Liver (tissue), 3 donors: ENCODE data around the gene DLST.

Experiments
- EGR1 ChIP-seq, 2 donors: IDR thresholded peaks; 2 replicates each; pipeline ENCODE4 v1.6.1; 2016 to 2018; ENCODE audit warnings: antibody characterized with exemption in 2 of 2, low read depth in 2 of 2
- GABPA ChIP-seq, 2 donors: IDR thresholded peaks in 1 of 2; conservative IDR thresholded peaks in 1 of 2; 2 replicates each; pipeline ENCODE4 v1.6.1; 2016; ENCODE audit warnings: antibody characterized with exemption in 2 of 2, mild to moderate bottlenecking in 1 of 2, moderate library complexity in 1 of 2
- HNF4A ChIP-seq, 2 donors: conservative IDR thresholded peaks; 2 replicates each; pipeline ENCODE4 v1.6.1; 2016; ENCODE audit warnings: antibody characterized with exemption in 2 of 2, mild to moderate bottlenecking in 2 of 2
- HNF4G ChIP-seq: IDR thresholded peaks from 2 replicates; pipeline ENCODE4 v1.6.1; 2016; ENCODE audit warnings: antibody characterized with exemption
- NR2F2 ChIP-seq: IDR thresholded peaks from 2 replicates; pipeline ENCODE4 v1.6.1; 2016; ENCODE audit warnings: antibody characterized with exemption
- RAD21 ChIP-seq, 2 donors: IDR thresholded peaks; 2 replicates each; pipeline ENCODE4 v1.6.1; 2016; ENCODE audit warnings: antibody characterized with exemption in 2 of 2, mild to moderate bottlenecking in 2 of 2
- SP1 ChIP-seq: IDR thresholded peaks from 2 replicates; pipeline ENCODE4 v1.6.1; 2018; ENCODE audit warnings: antibody characterized with exemption, mild to moderate bottlenecking
- TAF1 ChIP-seq: conservative IDR thresholded peaks from 2 replicates; pipeline ENCODE4 v1.6.1; 2016; ENCODE audit warnings: antibody characterized with exemption, mild to moderate bottlenecking
- YY1 ChIP-seq: IDR thresholded peaks from 2 replicates; pipeline ENCODE4 v1.6.1; 2016; ENCODE audit warnings: antibody characterized with exemption, mild to moderate bottlenecking
- TF ChIP-seq, protein P1 (sequence below): fragments of 150-350 bp; IDR thresholded peaks from 2 replicates; pipeline ENCODE4 v1.5.1; 2017; ENCODE audit warnings: improper control_type of control experiment, low read depth, low read length; ENCODE audit not compliant: missing input control
- TF ChIP-seq, protein P2 (sequence below): IDR thresholded peaks from 2 replicates; pipeline ENCODE4 v1.6.1; 2016; ENCODE audit warnings: antibody characterized with exemption
- TF ChIP-seq, protein P3 (sequence below): IDR thresholded peaks from 2 replicates; pipeline ENCODE4 v1.6.1; 2016; ENCODE audit warnings: antibody characterized with exemption, mild to moderate bottlenecking
- TF ChIP-seq, protein P4 (sequence below): IDR thresholded peaks from 2 replicates; pipeline ENCODE4 v1.6.1; 2016; ENCODE audit warnings: antibody characterized with exemption
- TF ChIP-seq, protein P5 (sequence below): IDR thresholded peaks from 2 replicates; pipeline ENCODE4 v1.6.1; 2016; ENCODE audit warnings: antibody characterized with exemption
- donor health status: healthy.
- donor health status: healthy.

DNA sequence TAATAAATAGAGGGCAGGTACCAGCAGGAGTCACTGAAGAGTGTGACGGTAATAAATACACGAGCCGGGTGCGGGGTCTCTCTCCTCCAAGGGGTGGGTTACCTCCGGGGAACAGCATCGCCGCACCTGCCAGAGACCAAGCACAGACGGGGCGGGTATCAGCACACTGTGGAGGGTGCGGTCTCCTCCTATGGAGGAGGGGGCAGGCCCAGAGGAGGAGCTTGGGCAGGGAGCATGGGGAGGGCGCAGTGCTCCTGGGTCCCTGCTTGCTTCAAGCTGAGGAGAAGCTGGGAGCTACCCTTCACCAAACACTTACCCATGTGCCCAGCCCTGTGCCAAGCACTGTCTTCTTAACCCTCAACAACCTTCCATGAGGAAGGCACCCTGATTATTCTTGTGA lies 60.9 kb downstream of the DLST start:
- TF ChIP-seq, protein P1, sequence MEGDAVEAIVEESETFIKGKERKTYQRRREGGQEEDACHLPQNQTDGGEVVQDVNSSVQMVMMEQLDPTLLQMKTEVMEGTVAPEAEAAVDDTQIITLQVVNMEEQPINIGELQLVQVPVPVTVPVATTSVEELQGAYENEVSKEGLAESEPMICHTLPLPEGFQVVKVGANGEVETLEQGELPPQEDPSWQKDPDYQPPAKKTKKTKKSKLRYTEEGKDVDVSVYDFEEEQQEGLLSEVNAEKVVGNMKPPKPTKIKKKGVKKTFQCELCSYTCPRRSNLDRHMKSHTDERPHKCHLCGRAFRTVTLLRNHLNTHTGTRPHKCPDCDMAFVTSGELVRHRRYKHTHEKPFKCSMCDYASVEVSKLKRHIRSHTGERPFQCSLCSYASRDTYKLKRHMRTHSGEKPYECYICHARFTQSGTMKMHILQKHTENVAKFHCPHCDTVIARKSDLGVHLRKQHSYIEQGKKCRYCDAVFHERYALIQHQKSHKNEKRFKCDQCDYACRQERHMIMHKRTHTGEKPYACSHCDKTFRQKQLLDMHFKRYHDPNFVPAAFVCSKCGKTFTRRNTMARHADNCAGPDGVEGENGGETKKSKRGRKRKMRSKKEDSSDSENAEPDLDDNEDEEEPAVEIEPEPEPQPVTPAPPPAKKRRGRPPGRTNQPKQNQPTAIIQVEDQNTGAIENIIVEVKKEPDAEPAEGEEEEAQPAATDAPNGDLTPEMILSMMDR = no peak
- TF ChIP-seq RAD21 (IDR thresholded peaks at IDR 0.05) (no peak), YY1 (no peak), GABPA (IDR thresholded peaks at IDR 0.05 in 1 of 2, conservative IDR thresholded peaks at IDR 0.05 in 1 of 2) (no peak), TAF1 (no peak), NR2F2 (no peak), EGR1 (IDR thresholded peaks at IDR 0.05; ENCODE audit: low read depth in 2 of 2) (no peak), HNF4A (conservative IDR thresholded peaks at IDR 0.05) (no peak), SP1 (no peak), HNF4G (no peak)
- TF ChIP-seq, protein P2, sequence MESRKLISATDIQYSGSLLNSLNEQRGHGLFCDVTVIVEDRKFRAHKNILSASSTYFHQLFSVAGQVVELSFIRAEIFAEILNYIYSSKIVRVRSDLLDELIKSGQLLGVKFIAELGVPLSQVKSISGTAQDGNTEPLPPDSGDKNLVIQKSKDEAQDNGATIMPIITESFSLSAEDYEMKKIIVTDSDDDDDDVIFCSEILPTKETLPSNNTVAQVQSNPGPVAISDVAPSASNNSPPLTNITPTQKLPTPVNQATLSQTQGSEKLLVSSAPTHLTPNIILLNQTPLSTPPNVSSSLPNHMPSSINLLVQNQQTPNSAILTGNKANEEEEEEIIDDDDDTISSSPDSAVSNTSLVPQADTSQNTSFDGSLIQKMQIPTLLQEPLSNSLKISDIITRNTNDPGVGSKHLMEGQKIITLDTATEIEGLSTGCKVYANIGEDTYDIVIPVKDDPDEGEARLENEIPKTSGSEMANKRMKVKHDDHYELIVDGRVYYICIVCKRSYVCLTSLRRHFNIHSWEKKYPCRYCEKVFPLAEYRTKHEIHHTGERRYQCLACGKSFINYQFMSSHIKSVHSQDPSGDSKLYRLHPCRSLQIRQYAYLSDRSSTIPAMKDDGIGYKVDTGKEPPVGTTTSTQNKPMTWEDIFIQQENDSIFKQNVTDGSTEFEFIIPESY = no peak
- TF ChIP-seq, protein P3, sequence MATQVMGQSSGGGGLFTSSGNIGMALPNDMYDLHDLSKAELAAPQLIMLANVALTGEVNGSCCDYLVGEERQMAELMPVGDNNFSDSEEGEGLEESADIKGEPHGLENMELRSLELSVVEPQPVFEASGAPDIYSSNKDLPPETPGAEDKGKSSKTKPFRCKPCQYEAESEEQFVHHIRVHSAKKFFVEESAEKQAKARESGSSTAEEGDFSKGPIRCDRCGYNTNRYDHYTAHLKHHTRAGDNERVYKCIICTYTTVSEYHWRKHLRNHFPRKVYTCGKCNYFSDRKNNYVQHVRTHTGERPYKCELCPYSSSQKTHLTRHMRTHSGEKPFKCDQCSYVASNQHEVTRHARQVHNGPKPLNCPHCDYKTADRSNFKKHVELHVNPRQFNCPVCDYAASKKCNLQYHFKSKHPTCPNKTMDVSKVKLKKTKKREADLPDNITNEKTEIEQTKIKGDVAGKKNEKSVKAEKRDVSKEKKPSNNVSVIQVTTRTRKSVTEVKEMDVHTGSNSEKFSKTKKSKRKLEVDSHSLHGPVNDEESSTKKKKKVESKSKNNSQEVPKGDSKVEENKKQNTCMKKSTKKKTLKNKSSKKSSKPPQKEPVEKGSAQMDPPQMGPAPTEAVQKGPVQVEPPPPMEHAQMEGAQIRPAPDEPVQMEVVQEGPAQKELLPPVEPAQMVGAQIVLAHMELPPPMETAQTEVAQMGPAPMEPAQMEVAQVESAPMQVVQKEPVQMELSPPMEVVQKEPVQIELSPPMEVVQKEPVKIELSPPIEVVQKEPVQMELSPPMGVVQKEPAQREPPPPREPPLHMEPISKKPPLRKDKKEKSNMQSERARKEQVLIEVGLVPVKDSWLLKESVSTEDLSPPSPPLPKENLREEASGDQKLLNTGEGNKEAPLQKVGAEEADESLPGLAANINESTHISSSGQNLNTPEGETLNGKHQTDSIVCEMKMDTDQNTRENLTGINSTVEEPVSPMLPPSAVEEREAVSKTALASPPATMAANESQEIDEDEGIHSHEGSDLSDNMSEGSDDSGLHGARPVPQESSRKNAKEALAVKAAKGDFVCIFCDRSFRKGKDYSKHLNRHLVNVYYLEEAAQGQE = no peak
- TF ChIP-seq, protein P4, sequence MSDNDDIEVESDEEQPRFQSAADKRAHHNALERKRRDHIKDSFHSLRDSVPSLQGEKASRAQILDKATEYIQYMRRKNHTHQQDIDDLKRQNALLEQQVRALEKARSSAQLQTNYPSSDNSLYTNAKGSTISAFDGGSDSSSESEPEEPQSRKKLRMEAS = no peak
- TF ChIP-seq, protein P5, sequence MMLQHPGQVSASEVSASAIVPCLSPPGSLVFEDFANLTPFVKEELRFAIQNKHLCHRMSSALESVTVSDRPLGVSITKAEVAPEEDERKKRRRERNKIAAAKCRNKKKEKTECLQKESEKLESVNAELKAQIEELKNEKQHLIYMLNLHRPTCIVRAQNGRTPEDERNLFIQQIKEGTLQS = no peak
